A549 (cell line): ENCODE results near the gene FSTL4. TPM values are rescaled to one million over a fixed set of nuclear protein-coding genes. Genes with fewer than 3 reads are reported as not detected.

Experiments
- ATAC-seq, 2 experiments: fragments of 200-7000 bp in 1 of 2; fragments of >200 bp in 1 of 2; cut with Nextera tagmentation in 1 of 2; cut with Tn5 transposase in 1 of 2; 3 replicates each; pipeline versions ENCODE4 v1.8.0 to v1.9.1; 2018 to 2020; ENCODE audit warnings: mild to moderate bottlenecking in 1 of 2, moderate library complexity in 1 of 2
- CTCF ChIA-PET: fragments of 300-600 bp; sonication (Branson Sonifier 250); formaldehyde crosslinking; extraction: SDS; loops from one replicate; lab custom pipeline; 2021; ENCODE audit warnings: antibody characterized with exemption, inconsistent platforms; lab: Yijun Ruan, JAX
- POLR2A ChIA-PET: fragments of 350-600 bp; formaldehyde crosslinking; extraction: SDS; loops from one replicate; lab custom pipeline; 2021; ENCODE audit warnings: antibody characterized with exemption, inconsistent platforms; lab: Yijun Ruan, JAX
- DNase-seq, 2 experiments: peaks; one replicate each; pipeline versions ENCODE4 v3.0.0 to v3.0.0-alpha.2; 2011 to 2016; ENCODE audit warnings: low read depth in 1 of 2, low spot score in 1 of 2
- FAIRE-seq: peaks from 2 replicates; lab custom pipeline; 2011; peaks lifted over from hg19 to GRCh38; lab: Jason Lieb, UNC
- H3K27ac ChIP-seq, 2 experiments: fragments of >200 bp; sonication (Bioruptor Twin); formaldehyde crosslinking; 3 replicates each; pipeline ENCODE4 v1.5.1; 2016 to 2017
- H3K4me1 ChIP-seq: fragments of >200 bp; sonication (Bioruptor Twin); formaldehyde crosslinking; 3 replicates; pipeline ENCODE4 v1.6.1; 2016
- H3K4me2 ChIP-seq: fragments of >200 bp; sonication (Bioruptor Twin); formaldehyde crosslinking; 3 replicates; pipeline ENCODE4 v1.6.1; 2016
- H3K4me3 ChIP-seq: fragments of >200 bp; sonication (Bioruptor Twin); formaldehyde crosslinking; 3 replicates; pipeline ENCODE4 v1.5.1; 2016
- H3K9me3 ChIP-seq: fragments of >200 bp; sonication (Bioruptor Twin); formaldehyde crosslinking; 3 replicates; pipeline ENCODE4 v1.6.1; 2016
- BCL3 ChIP-seq: fragments of >200 bp; sonication (Bioruptor Twin); formaldehyde crosslinking; IDR thresholded peaks from 3 replicates; pipeline ENCODE4 v1.6.1; 2016
- CEBPB ChIP-seq, 2 experiments: fragments of >200 bp in 1 of 2; sonication (Bioruptor Twin) in 1 of 2; formaldehyde crosslinking in 1 of 2; IDR thresholded peaks; 2 replicates each; pipeline ENCODE4 v1.6.1; 2012 to 2016
- CHD2 ChIP-seq: fragments of 150-350 bp; IDR thresholded peaks from 2 replicates; pipeline ENCODE4 v1.6.1; 2014; ENCODE audit warnings: low read length; ENCODE audit not compliant: partially characterized antibody
- EP300 ChIP-seq, 2 experiments: fragments of >200 bp; sonication (Bioruptor Twin); formaldehyde crosslinking; IDR thresholded peaks; 2 replicates in 1 of 2; 3 replicates in 1 of 2; pipeline ENCODE4 v1.6.1; 2016 to 2017
- ESRRA ChIP-seq: fragments of 150-350 bp; IDR thresholded peaks from 2 replicates; pipeline ENCODE4 v1.6.1; 2014; ENCODE audit warnings: mild to moderate bottlenecking, low read length, borderline replicate concordance
- HOXA7 ChIP-seq: fragments of 250-450 bp; sonication (Bioruptor Pico); IDR thresholded peaks from 2 replicates; pipeline ENCODE4 v1.5.0; 2020; ENCODE audit warnings: mild to moderate bottlenecking, moderate library complexity
- JUN ChIP-seq, 2 experiments: fragments of >200 bp; sonication (Bioruptor Twin); formaldehyde crosslinking; IDR thresholded peaks; 2 replicates in 1 of 2; 3 replicates in 1 of 2; pipeline ENCODE4 v1.6.1; 2016 to 2017
- MAFK ChIP-seq: fragments of 450-650 bp; IDR thresholded peaks from 2 replicates; pipeline ENCODE4 v1.6.1; 2014; ENCODE audit not compliant: partially characterized antibody
- MAZ ChIP-seq: fragments of 150-350 bp; IDR thresholded peaks from 2 replicates; pipeline ENCODE4 v1.6.1; 2014; ENCODE audit warnings: antibody characterized with exemption, low read depth, low read length, borderline replicate concordance
- NFE2L2 ChIP-seq: fragments of 150-350 bp; conservative IDR thresholded peaks from 2 replicates; pipeline ENCODE4 v1.6.1; 2014; ENCODE audit warnings: low read length
- NPAS2 ChIP-seq: fragments of 250-450 bp; sonication (Bioruptor Pico); IDR thresholded peaks from 2 replicates; pipeline ENCODE4 v1.8.0; 2022; ENCODE audit warnings: mild to moderate bottlenecking, moderate library complexity, borderline replicate concordance
- POLR2A ChIP-seq: IDR thresholded peaks from 2 replicates; pipeline ENCODE4 v1.6.1; 2012; ENCODE audit warnings: mild to moderate bottlenecking, low read length
- RAD21 ChIP-seq, 2 experiments: fragments of >200 bp in 1 of 2; sonication (Bioruptor Twin) in 1 of 2; formaldehyde crosslinking in 1 of 2; IDR thresholded peaks in 1 of 2; conservative IDR thresholded peaks in 1 of 2; 2 replicates in 1 of 2; 3 replicates in 1 of 2; pipeline ENCODE4 v1.6.1; 2012 to 2018; ENCODE audit warnings: inconsistent platforms in 1 of 2
- RARB ChIP-seq: fragments of 250-450 bp; sonication (Bioruptor Pico); IDR thresholded peaks from 2 replicates; pipeline ENCODE4 v1.8.0; 2021; ENCODE audit warnings: mild to moderate bottlenecking, moderate library complexity
- RNF2 ChIP-seq: fragments of 200-600 bp; sonication (generic); IDR thresholded peaks from 2 replicates; pipeline ENCODE4 v1.6.1; 2016; ENCODE audit warnings: low read depth, mild to moderate bottlenecking, antibody characterized with exemption, moderate library complexity, borderline replicate concordance
- SMC3 ChIP-seq: fragments of >200 bp; sonication (Bioruptor Twin); formaldehyde crosslinking; IDR thresholded peaks from 3 replicates; pipeline ENCODE4 v1.6.1; 2018; ENCODE audit warnings: inconsistent platforms
- SREBF2 ChIP-seq: fragments of 450-650 bp; IDR thresholded peaks from 2 replicates; pipeline ENCODE4 v1.6.1; 2014; ENCODE audit warnings: mild to moderate bottlenecking, moderate library complexity
- ZFP36 ChIP-seq: fragments of 450-650 bp; IDR thresholded peaks from 2 replicates; pipeline ENCODE4 v1.6.1; 2014; ENCODE audit warnings: borderline replicate concordance; ENCODE audit not compliant: partially characterized antibody
- WGBS: methylation state at CpG from one replicate; pipeline ENCODE4 v1.1.6; 2017; ENCODE audit errors: missing lambda C conversion rate; 5-methylcytosine and 5-hydroxymethylcytosine counted together
- polyA plus RNA-seq, 4 experiments: library from polyadenylated mRNA; depleted of rRNA in 3 of 4; stranded (reverse); fragments of >200 nt; fragmentation: RNase III in 1 of 4; extraction: RNeasy Plus Mini Kit Qiagen cat#74134 plus additional on column Dnase treatment in 1 of 4; gene quantifications; 2 replicates in 3 of 4; 3 replicates in 1 of 4; pipeline ENCODE4 v1.2.3, GENCODE V29; 2011 to 2017
- TF ChIP-seq, protein P1 (sequence below): fragments of 200-600 bp; sonication (generic); IDR thresholded peaks from 2 replicates; pipeline ENCODE4 v1.6.1; 2016; ENCODE audit warnings: antibody characterized with exemption, mild to moderate bottlenecking, moderate library complexity
- TF ChIP-seq, protein P2 (sequence below): fragments of 250-450 bp; sonication (Bioruptor Pico); IDR thresholded peaks from 2 replicates; pipeline ENCODE4 v1.5.0; 2020; ENCODE audit warnings: low read depth, mild to moderate bottlenecking, moderate library complexity

The FSTL4 gene
- polyA plus RNA-seq, 2 of the 4 experiments (the other 2 are of a cell fraction) = 1.6 to 1.8 TPM

- peak; percentile 39 for FAIRE-seq
- CTCF ChIA-PET = no interaction called here
These were observed 398.1 kb downstream of the FSTL4 start for GRCh38 chr5:133214153-133214820.

DNA sequence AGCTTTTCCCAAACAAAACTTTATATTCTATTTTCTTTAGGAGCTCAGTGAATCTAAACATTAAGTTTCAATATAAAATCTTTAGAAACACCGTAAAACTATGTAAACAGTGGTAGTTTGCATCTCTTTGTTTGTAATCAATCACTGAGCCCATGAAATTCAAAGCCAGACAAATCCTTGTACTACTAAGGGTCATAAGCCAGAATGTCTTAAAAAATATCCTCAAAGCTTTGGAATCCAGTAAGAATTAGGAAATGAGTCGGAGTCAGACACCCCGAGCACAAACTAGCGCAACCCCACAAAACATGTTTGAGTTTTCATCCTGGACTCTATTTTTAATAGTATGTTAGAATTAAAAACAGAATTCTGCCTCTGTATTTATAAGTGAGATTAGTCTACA lies 406.7 kb downstream of the FSTL4 start:
- Histone ChIP-seq H3K4me3 (no peak overlapping the region), H3K4me2 (peak overlapping the region; percentile 36), H3K27ac (no peak overlapping the region), H3K9me3 (peaks cover 10% of the 10 kb centered on the region; the same call in 2 of the 3 replicates), H3K4me1 (peaks cover 16% of the 10 kb centered on the region)
- no peak for FAIRE-seq
- ChIA-PET POLR2A (interaction anchor here (0.6 kb wide), 1 partner anchor 889 kb away, joined by 6 read pairs; no protein-coding TSS in a partner anchor), CTCF (interaction anchor here (1.3 to 1.6 kb wide), 3 partner anchors 40 to 94 kb away, joined by 3 to 6 read pairs (median 4); no protein-coding TSS in a partner anchor)
- WGBS = 88% methylated on average over 4 of the region's 4 CpGs
- DNase-seq = no peak
- ATAC-seq = no peak
- TF ChIP-seq RARB (CRISPR knock-in tag) = no peak
- no peak for TF ChIP-seq SREBF2
- no peak for TF ChIP-seq SMC3
- no peak for TF ChIP-seq POLR2A
- TF ChIP-seq, protein P1, sequence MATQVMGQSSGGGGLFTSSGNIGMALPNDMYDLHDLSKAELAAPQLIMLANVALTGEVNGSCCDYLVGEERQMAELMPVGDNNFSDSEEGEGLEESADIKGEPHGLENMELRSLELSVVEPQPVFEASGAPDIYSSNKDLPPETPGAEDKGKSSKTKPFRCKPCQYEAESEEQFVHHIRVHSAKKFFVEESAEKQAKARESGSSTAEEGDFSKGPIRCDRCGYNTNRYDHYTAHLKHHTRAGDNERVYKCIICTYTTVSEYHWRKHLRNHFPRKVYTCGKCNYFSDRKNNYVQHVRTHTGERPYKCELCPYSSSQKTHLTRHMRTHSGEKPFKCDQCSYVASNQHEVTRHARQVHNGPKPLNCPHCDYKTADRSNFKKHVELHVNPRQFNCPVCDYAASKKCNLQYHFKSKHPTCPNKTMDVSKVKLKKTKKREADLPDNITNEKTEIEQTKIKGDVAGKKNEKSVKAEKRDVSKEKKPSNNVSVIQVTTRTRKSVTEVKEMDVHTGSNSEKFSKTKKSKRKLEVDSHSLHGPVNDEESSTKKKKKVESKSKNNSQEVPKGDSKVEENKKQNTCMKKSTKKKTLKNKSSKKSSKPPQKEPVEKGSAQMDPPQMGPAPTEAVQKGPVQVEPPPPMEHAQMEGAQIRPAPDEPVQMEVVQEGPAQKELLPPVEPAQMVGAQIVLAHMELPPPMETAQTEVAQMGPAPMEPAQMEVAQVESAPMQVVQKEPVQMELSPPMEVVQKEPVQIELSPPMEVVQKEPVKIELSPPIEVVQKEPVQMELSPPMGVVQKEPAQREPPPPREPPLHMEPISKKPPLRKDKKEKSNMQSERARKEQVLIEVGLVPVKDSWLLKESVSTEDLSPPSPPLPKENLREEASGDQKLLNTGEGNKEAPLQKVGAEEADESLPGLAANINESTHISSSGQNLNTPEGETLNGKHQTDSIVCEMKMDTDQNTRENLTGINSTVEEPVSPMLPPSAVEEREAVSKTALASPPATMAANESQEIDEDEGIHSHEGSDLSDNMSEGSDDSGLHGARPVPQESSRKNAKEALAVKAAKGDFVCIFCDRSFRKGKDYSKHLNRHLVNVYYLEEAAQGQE = no peak
- TF ChIP-seq RAD21 (conservative IDR thresholded peaks at IDR 0.05 in 1 of 2, IDR thresholded peaks at IDR 0.05 in 1 of 2) = no peak
- no peak for TF ChIP-seq ZFP36
- TF ChIP-seq BCL3 = no peak
- no peak for TF ChIP-seq ESRRA
- TF ChIP-seq RNF2 = no peak
- TF ChIP-seq, protein P2, sequence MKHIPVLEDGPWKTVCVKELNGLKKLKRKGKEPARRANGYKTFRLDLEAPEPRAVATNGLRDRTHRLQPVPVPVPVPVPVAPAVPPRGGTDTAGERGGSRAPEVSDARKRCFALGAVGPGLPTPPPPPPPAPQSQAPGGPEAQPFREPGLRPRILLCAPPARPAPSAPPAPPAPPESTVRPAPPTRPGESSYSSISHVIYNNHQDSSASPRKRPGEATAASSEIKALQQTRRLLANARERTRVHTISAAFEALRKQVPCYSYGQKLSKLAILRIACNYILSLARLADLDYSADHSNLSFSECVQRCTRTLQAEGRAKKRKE (CRISPR knock-in tag) = no peak
- TF ChIP-seq CHD2 = no peak
- TF ChIP-seq MAZ = no peak

More at GRCh38 chr5:133214153-133214820, 398.1 kb downstream of the FSTL4 start:
- POLR2A ChIA-PET = no interaction called here
- Histone ChIP-seq H3K9me3 (no peaks in the 10 kb centered on the region), H3K27ac (no peak overlapping the region), H3K4me2 (no peak overlapping the region), H3K4me3 (no peak overlapping the region), H3K4me1 (no peaks in the 10 kb centered on the region)
- no peak for TF ChIP-seq CHD2
- TF ChIP-seq ZFP36 = no peak
- TF ChIP-seq NFE2L2 = no peak
- no peak for TF ChIP-seq MAFK
- TF ChIP-seq CEBPB (IDR thresholded peaks at IDR 0.05) = no peak
- TF ChIP-seq, protein P1 = no peak
- no peak for TF ChIP-seq NPAS2
- no peak for TF ChIP-seq HOXA7
- TF ChIP-seq EP300 (IDR thresholded peaks at IDR 0.05) = no peak
- TF ChIP-seq JUN (IDR thresholded peaks at IDR 0.05) = no peak
- WGBS = 56% methylated on average over 2 of the region's 2 CpGs
- ATAC-seq (no peak), DNase-seq (no peak)
